Measurements from ENCODE around the gene SS18L1. TPM values are rescaled to one million over a fixed set of nuclear protein-coding genes. Genes with fewer than 3 reads are reported as not detected.

The SS18L1 gene
- total RNA-seq, 6 donors from 2014 or later: 12.2 to 70.8 (median 19.7) TPM

DNA sequence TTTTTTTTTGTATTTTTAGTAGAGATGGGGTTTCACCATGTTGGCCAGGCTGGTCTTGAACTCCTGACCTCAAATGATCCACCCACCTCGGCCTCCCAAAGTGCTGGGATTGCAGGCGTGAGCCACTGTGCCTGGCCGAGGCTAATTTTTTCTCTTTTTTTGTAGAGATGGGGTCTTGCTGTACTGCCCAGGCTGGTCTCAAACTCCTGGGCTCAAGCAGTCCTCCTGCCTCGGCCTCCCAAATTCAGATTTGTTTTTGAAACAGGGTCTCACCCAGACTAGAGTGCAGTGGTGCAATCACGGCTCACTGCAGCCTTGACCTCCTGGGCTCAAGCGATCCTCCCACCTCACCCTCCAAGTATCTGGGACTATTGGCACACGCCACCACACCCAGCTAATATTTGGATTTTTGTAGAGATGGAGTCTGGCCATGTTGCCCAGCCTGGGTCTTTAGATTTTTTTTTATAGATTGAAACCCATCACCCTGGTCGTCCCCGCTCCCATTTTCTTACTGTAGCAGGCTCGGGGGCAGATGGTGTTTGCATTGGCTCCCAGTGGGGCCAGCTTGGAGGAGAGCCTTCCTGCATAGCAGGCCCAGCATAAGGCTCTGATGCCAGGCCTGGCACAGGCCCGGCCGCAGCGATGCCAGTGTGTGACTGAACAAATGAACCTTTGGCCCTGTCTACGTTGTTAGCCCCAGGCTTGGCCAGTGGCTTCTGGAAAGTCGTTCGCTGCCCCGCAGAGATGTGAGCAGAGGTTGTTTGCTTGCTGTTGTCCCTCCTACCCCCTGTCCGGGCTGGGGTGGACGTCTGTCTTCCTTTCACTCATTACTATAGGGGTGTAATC is 35.0 kb downstream of the SS18L1 start:
- H3K27me3 ChIP-seq: no peaks in the 10 kb centered on the region
- no peak overlapping the region for H3K4me3 ChIP-seq
- no peak overlapping the region for H3K27ac ChIP-seq
- DNase-seq (no peak), ATAC-seq (ENCODE audit: low FRiP score in 2 of 2) (no peak)
- H3K36me3 ChIP-seq: peaks cover 0 to 45% (median 20%) of the 10 kb centered on the region in 4 donors
- WGBS, 2 donors: 93 to 95% methylated on average over 19 of the region's 19 CpGs
- H3K4me1 ChIP-seq: peaks cover 6 to 14% (median 9%) of the 10 kb centered on the region in 4 donors
- TF ChIP-seq POLR2AphosphoS5 (IDR thresholded peaks at IDR 0.05) (no peak), EP300 (IDR thresholded peaks at IDR 0.05) (no peak), POLR2A (IDR thresholded peaks at IDR 0.05) (no peak)
- TF ChIP-seq, protein P1, sequence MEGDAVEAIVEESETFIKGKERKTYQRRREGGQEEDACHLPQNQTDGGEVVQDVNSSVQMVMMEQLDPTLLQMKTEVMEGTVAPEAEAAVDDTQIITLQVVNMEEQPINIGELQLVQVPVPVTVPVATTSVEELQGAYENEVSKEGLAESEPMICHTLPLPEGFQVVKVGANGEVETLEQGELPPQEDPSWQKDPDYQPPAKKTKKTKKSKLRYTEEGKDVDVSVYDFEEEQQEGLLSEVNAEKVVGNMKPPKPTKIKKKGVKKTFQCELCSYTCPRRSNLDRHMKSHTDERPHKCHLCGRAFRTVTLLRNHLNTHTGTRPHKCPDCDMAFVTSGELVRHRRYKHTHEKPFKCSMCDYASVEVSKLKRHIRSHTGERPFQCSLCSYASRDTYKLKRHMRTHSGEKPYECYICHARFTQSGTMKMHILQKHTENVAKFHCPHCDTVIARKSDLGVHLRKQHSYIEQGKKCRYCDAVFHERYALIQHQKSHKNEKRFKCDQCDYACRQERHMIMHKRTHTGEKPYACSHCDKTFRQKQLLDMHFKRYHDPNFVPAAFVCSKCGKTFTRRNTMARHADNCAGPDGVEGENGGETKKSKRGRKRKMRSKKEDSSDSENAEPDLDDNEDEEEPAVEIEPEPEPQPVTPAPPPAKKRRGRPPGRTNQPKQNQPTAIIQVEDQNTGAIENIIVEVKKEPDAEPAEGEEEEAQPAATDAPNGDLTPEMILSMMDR (IDR thresholded peaks at IDR 0.05): no peak
- H3K9me3 ChIP-seq: no peaks in the 10 kb centered on the region

DNA sequence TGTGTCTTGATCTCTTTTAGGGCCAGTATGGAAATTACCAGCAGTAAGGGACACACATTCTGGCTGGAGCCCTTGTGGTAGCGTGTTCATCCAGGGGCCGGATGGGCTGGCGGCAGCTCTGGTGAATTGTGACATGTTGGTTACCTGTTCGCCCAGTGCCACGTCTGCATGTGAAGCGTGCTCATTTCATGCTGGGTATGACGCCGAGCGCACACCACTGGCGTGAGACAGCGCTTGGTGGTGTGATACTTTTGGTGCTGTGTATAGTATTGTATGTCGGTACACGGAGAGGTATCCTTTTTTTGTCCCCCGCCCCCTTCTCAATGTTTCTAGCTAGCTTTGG is 35.6 kb downstream of the SS18L1 start:
- H3K36me3 ChIP-seq: peaks cover 0 to 42% (median 17%) of the 10 kb centered on the region in 4 donors
- H3K4me1 ChIP-seq: peaks cover 11 to 20% (median 15%) of the 10 kb centered on the region in 4 donors
- ATAC-seq (ENCODE audit: low FRiP score in 2 of 2): no peak
- DNase-seq: no peak
- H3K9me3 ChIP-seq: no peaks in the 10 kb centered on the region
- no peak overlapping the region for H3K4me3 ChIP-seq
- WGBS, 2 donors: 93 to 97% methylated on average over 14 of the region's 14 CpGs
- TF ChIP-seq, protein P1 (IDR thresholded peaks at IDR 0.05): no peak
- TF ChIP-seq POLR2A (IDR thresholded peaks at IDR 0.05): no peak
- TF ChIP-seq EP300 (IDR thresholded peaks at IDR 0.05): no peak
- H3K27me3 ChIP-seq: no peaks in the 10 kb centered on the region
- H3K27ac ChIP-seq: no peak overlapping the region

DNA sequence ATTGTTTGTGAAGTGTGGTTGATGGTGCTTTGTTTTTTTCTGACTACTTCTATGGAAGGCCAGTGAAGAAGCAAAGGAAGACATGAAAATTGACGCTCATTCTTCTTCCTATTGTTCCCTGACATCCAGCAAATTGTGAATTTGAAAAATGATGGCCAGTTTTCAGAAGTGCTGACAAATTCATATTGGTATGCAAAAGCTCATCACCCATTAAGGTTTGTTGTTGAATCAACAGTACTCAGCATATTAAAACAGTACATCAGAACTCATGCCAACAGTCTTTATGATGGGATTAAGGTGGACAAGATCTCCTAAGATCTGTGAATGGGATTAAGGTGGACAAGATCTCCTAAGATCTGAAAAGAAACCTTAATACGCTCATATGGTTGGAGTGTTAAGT is 38.2 kb downstream of the SS18L1 start:
- no peaks in the 10 kb centered on the region for H3K27me3 ChIP-seq
- 95 to 96% methylated on average over 2 of the region's 2 CpGs for WGBS, 2 donors
- no peaks in the 10 kb centered on the region for H3K9me3 ChIP-seq
- ATAC-seq (ENCODE audit: low FRiP score in 2 of 2) (no peak), DNase-seq (no peak)
- H3K36me3 ChIP-seq: peaks cover 0 to 22% (median 6%) of the 10 kb centered on the region in 4 donors
- H3K4me1 ChIP-seq: peaks cover 16 to 29% (median 22%) of the 10 kb centered on the region in 4 donors
- no peak for TF ChIP-seq POLR2A (IDR thresholded peaks at IDR 0.05)
- TF ChIP-seq POLR2AphosphoS5 (IDR thresholded peaks at IDR 0.05): no peak
- no peak for TF ChIP-seq EP300 (IDR thresholded peaks at IDR 0.05)
- TF ChIP-seq, protein P1 (IDR thresholded peaks at IDR 0.05): no peak
- H3K27ac ChIP-seq: no peak overlapping the region
- H3K4me3 ChIP-seq: peak overlapping the region in 2 of 4 donors; percentile 81 to 97

DNA sequence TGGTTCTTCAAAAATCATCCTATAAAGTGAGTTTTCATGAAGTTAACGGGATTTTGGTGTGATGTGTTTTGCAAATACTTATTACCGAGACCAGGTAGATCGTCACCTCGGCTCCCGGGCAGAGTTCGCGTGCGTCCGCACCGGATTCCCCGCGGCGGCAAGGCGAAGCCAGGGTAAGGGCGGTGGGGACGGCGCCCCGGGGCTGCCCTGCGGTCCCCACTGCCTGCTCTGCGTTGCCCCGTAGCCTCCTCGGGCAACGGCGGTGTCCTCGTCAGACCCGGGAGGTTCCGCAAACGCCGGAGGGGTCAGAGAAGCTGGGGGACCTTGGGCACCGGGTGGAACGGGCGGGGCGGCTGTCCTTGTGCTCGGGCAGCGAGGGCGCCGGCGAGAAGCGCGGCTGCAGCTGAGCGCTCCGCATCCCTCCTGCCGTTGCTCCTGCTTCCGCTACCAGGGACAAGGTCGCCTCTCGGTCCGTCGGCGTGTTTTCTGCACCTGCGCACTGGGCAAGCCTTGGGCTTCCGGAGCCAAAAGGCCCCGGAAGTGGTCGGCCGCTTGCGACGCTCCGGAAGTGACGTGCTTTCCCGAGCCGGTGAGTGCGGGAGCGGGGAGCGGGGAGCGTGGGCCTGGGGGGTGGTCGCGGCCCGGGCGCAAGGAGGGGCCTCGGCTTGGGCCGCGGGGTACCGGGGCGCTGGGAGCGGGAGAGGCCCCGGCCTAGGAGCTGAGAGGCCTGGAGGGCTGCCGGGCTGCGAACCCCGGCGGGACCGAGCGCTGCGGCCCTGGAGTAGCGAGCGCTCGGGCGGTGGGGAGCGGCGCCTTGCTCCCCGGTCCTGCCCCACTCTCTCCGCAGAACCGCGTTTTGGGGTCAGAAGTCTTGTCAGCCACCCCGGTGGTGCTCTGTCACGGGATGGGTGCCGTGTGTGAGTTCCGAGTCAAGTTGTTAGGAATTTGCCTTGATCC is 39.2 kb downstream of the SS18L1 start, which contains the start of gene MTG2:
MTG2 (plus strand) TSS at position 560 of the 957 bp plus-strand sequence. CDS start 10,393 bp downstream, outside the sequence.
- WGBS, 2 donors: 0 to 1% methylated on average over 12 to 50 of the region's 96 CpGs
- TF ChIP-seq POLR2AphosphoS5 (IDR thresholded peaks at IDR 0.05) (peak; percentile 95 to 96), POLR2A (IDR thresholded peaks at IDR 0.05) (peak in 3 of 4 donors; percentile 76 to 94 (median 87)), EP300 (IDR thresholded peaks at IDR 0.05) (peak in 1 of 4 donors; percentile 33)
- TF ChIP-seq, protein P1 (IDR thresholded peaks at IDR 0.05): peak in 3 of 6 experiments; percentile 16 to 46 (median 36)
- Histone ChIP-seq H3K27ac (peak within 1 kb of the TSS; percentile 95 to 98 (median 96)), H3K9me3 (no peaks in the 10 kb centered on the region), H3K4me3 (peak within 1 kb of the TSS; percentile 80 to 97 (median 86)), H3K27me3 (no peaks in the 10 kb centered on the region), H3K4me1 (peaks cover 16 to 39% (median 24%) of the 10 kb centered on the region in 4 donors), H3K36me3 (peaks cover 0 to 14% (median 6%) of the 10 kb centered on the region in 4 donors)
- DNase-seq (peak; percentile 96 to 97), ATAC-seq (ENCODE audit: low FRiP score in 2 of 2) (peak; percentile 93 to 98)

Measured in upper lobe of left lung (tissue), 6 donors.